Glutamatergic neuron (in vitro differentiated cells): ENCODE results near the gene OR7A10. TPM values are rescaled to one million over a fixed set of nuclear protein-coding genes. Genes with fewer than 3 reads are reported as not detected.

Experiments used
- DNase-seq: peaks from one replicate; pipeline ENCODE4 v3.0.0; 2022
- H3K27ac Mint-ChIP-seq: one replicate; pipeline ENCODE4 v1.8.0; 2020; ENCODE audit warnings: mild to moderate bottlenecking, mixed read lengths, inconsistent platforms; ENCODE audit not compliant: unreplicated experiment
- H3K27me3 Mint-ChIP-seq: one replicate; pipeline ENCODE4 v1.8.0; 2020; ENCODE audit warnings: mild to moderate bottlenecking, moderate library complexity, mixed read lengths, inconsistent platforms; ENCODE audit not compliant: unreplicated experiment
- H3K36me3 Mint-ChIP-seq: one replicate; pipeline ENCODE4 v1.8.0; 2020; ENCODE audit warnings: mild to moderate bottlenecking, mixed read lengths, inconsistent platforms; ENCODE audit not compliant: unreplicated experiment
- H3K4me1 Mint-ChIP-seq: one replicate; pipeline ENCODE4 v1.8.0; 2020; ENCODE audit warnings: mild to moderate bottlenecking, low read depth, mixed read lengths, inconsistent platforms; ENCODE audit not compliant: unreplicated experiment
- H3K4me3 Mint-ChIP-seq: one replicate; pipeline ENCODE4 v1.8.0; 2020; ENCODE audit warnings: mild to moderate bottlenecking, mixed read lengths, inconsistent platforms; ENCODE audit not compliant: unreplicated experiment
- H3K9me3 Mint-ChIP-seq: one replicate; pipeline ENCODE4 v1.8.0; 2020; ENCODE audit warnings: mild to moderate bottlenecking, moderate library complexity, mixed read lengths, inconsistent platforms; ENCODE audit not compliant: unreplicated experiment
- total RNA-seq: library from RNA; stranded (reverse); fragmentation: NEBNext Ultra II Directional; extraction: Animal tissue kit (Norgen Biotek cat#: 25700); gene quantifications from one replicate; pipeline ENCODE4 v1.2.1, GENCODE V29; 2021; ENCODE audit not compliant: unreplicated experiment
- TF ChIP-seq, protein P1 (sequence below): fragments of 200-600 bp; sonication (generic); IDR thresholded peaks from one replicate; pipeline ENCODE4 v1.5.0; 2021; ENCODE audit not compliant: partially characterized antibody, unreplicated experiment

The OR7A10 gene
- total RNA-seq, 1 donor from 2014 or later = not detected

DNA sequence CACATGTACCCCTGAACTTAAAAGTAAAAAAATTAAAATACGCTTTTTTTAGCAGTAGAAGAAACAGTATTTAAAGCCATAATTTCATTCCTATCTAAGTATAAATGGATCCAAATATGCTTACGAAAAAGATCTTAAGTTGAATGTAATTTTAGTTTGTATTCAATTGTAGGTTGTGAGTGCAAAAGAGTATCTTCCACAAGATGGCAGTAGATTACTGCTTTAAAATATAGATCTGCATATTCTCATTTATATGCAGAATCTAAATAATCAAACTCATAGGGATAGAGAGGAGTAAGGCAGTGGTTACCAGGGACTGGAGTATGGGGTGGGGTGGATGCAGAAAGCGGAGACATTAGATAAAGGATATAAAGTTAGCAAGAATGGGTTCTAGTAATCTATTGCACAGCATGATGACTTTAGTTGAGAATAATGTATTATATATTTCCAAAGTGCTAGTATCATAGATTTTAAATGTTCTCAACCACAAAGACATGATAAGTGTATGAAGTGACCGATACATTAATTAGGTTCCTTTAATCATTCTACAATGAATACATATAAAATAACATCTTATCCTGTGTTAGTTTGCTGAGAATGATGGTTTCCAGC, 23.0 kb upstream of the OR7A10 start:
- no peak for DNase-seq
- no peak overlapping the region for H3K27ac Mint-ChIP-seq
- H3K36me3 Mint-ChIP-seq = no peaks in the 10 kb centered on the region
- TF ChIP-seq, protein P1, sequence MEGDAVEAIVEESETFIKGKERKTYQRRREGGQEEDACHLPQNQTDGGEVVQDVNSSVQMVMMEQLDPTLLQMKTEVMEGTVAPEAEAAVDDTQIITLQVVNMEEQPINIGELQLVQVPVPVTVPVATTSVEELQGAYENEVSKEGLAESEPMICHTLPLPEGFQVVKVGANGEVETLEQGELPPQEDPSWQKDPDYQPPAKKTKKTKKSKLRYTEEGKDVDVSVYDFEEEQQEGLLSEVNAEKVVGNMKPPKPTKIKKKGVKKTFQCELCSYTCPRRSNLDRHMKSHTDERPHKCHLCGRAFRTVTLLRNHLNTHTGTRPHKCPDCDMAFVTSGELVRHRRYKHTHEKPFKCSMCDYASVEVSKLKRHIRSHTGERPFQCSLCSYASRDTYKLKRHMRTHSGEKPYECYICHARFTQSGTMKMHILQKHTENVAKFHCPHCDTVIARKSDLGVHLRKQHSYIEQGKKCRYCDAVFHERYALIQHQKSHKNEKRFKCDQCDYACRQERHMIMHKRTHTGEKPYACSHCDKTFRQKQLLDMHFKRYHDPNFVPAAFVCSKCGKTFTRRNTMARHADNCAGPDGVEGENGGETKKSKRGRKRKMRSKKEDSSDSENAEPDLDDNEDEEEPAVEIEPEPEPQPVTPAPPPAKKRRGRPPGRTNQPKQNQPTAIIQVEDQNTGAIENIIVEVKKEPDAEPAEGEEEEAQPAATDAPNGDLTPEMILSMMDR = peak; percentile 49
- H3K4me1 Mint-ChIP-seq = no peaks in the 10 kb centered on the region
- H3K9me3 Mint-ChIP-seq = no peaks in the 10 kb centered on the region
- peaks cover 2% of the 10 kb centered on the region for H3K27me3 Mint-ChIP-seq
- no peak overlapping the region for H3K4me3 Mint-ChIP-seq

DNA sequence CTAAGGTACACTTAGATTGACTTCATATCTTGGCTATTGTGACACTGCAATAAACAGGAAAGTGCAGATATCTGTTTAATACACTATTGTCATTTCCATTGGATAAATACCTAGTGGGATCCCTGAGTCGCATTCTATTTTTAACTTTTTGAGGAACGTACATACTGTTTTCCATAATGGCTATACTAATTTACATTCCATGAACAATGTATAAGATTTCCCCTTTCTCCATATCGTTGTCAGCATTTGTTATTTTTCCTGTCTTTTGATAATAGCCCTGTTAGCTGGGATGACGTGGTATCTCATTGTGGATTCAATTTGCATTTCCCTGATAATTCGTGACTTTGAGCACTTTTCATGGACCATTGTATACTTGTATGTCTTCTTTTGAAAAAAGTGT, 19.8 kb upstream of the OR7A10 start:
- H3K4me1 Mint-ChIP-seq = no peaks in the 10 kb centered on the region
- H3K36me3 Mint-ChIP-seq = no peaks in the 10 kb centered on the region
- H3K4me3 Mint-ChIP-seq = no peak overlapping the region
- H3K27ac Mint-ChIP-seq = no peak overlapping the region
- TF ChIP-seq, protein P1 = no peak
- H3K27me3 Mint-ChIP-seq = peaks cover 2% of the 10 kb centered on the region
- DNase-seq = no peak
- no peaks in the 10 kb centered on the region for H3K9me3 Mint-ChIP-seq

DNA sequence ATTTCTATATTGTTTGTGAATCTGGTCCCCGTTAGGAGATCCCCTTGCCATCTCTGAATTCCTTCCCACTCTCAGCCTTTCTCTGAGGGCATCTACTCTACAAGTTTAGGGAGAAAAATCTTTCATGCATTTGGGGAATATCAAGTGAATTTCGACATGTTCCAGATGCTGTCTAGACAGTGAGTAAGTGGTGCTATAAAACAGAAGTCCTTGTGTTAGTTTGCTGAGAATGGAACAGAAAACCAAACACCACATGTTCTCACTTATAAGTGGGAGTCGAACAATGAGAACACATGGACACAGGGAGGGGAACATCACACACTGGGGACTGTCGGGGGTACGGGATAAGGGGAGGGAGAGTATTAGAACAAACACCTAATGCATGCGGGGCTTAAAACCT, 5.1 kb downstream of the OR7A10 start:
- no peak overlapping the region for H3K4me3 Mint-ChIP-seq
- DNase-seq = no peak
- H3K27ac Mint-ChIP-seq = no peak overlapping the region
- H3K36me3 Mint-ChIP-seq = no peaks in the 10 kb centered on the region
- H3K4me1 Mint-ChIP-seq = no peaks in the 10 kb centered on the region
- no peaks in the 10 kb centered on the region for H3K9me3 Mint-ChIP-seq
- TF ChIP-seq, protein P1 = no peak
- peaks cover 5% of the 10 kb centered on the region for H3K27me3 Mint-ChIP-seq

DNA sequence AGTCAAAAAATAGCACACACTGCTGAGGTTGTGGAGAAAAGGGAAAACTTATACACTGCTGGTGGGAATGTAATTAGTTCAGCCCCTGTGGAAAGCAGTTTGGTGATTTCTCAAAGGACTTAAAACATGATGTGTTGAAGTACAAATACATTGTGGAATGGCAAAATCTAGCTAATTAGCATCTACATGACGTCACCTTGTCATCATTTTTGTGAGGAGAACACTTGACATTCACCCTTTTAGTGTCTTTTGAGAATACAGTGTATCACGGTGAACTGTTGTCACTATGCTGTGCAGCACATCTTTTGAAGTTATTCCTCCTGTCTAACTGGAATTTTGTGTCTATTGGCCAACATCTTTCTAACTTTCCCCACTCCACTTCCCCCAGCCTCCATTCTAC, 5.6 kb downstream of the OR7A10 start:
- H3K9me3 Mint-ChIP-seq = no peaks in the 10 kb centered on the region
- DNase-seq = no peak
- TF ChIP-seq, protein P1 = no peak
- H3K27me3 Mint-ChIP-seq = peaks cover 5% of the 10 kb centered on the region
- H3K27ac Mint-ChIP-seq = no peak overlapping the region
- H3K4me1 Mint-ChIP-seq = no peaks in the 10 kb centered on the region
- H3K36me3 Mint-ChIP-seq = no peaks in the 10 kb centered on the region
- H3K4me3 Mint-ChIP-seq = no peak overlapping the region

DNA sequence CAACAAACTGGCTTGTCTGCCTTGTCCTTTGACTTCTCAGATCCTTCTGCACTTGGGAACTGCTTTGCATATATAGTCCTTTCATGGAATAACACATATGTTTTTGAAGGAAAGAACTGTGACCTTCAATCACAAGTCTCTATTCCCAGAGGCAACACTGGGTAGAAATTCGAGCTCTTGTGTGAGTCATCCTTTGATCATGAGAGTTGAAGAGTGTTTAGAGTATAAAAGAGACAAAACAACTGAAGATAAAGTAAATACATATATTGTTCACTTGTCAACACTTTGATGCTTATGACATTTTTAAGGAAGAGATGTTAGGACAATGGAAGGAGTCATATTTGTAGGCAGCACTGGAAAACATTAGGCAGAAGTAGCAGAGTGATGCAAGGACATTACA, 8.5 kb downstream of the OR7A10 start:
- DNase-seq = no peak
- H3K36me3 Mint-ChIP-seq = no peaks in the 10 kb centered on the region
- TF ChIP-seq, protein P1 = no peak
- H3K27ac Mint-ChIP-seq = no peak overlapping the region
- peaks cover 5% of the 10 kb centered on the region for H3K27me3 Mint-ChIP-seq
- H3K4me1 Mint-ChIP-seq = peaks cover 3% of the 10 kb centered on the region
- H3K4me3 Mint-ChIP-seq = no peak overlapping the region
- no peaks in the 10 kb centered on the region for H3K9me3 Mint-ChIP-seq
